ENCODE measurements around the gene FCHO2. TPM values are rescaled to one million over a fixed set of nuclear protein-coding genes. Genes with fewer than 3 reads are reported as not detected.

The FCHO2 gene
- total RNA-seq, 1 donor from 2014 or later = 48.0 TPM

DNA sequence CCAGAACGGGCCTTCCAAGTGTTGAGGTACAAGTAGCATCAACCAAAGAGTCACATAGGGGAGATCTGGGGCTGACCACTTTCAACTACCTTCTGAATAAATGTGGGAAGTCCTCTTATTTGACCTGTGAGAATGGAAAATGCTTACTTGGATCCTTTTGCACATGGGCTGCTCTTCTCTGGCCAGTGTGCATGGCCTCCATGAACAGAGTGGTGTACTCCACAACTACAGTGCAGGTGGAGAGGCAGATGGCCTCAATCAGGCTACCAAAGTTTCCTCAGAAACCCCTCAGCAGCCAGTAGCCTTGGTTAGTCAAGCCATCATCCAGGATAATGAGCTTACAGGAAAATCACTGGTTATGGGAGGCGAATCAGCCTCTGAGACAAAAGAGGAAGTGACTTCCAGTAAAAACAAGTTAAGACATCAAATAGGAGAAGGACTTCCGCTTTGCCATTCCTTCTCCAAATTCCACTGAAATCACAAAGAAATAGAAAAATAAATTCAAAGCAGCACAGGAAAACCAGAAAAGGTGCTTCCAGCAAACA, 18.3 kb upstream of the FCHO2 start:
- Mint-ChIP-seq H3K27me3 (ENCODE audit: unreplicated experiment) (no peaks in the 10 kb centered on the region), H3K27ac (ENCODE audit: unreplicated experiment) (no peak overlapping the region), H3K4me1 (ENCODE audit: unreplicated experiment) (peaks cover 13% of the 10 kb centered on the region), H3K4me3 (ENCODE audit: unreplicated experiment) (no peak overlapping the region), H3K36me3 (ENCODE audit: unreplicated experiment) (no peaks in the 10 kb centered on the region), H3K9me3 (ENCODE audit: unreplicated experiment) (no peaks in the 10 kb centered on the region)
- no peak for DNase-seq (ENCODE audit: extremely low spot score, unreplicated experiment)
- no peak for TF ChIP-seq CTCF (IDR thresholded peaks at IDR 0.05)

- peaks cover 13% of the 10 kb centered on the region for H3K4me1 Mint-ChIP-seq (ENCODE audit: unreplicated experiment)
- H3K27ac Mint-ChIP-seq (ENCODE audit: unreplicated experiment) = no peak overlapping the region
- no peak overlapping the region for H3K4me3 Mint-ChIP-seq (ENCODE audit: unreplicated experiment)
- no peaks in the 10 kb centered on the region for H3K9me3 Mint-ChIP-seq (ENCODE audit: unreplicated experiment)
- H3K27me3 Mint-ChIP-seq (ENCODE audit: unreplicated experiment) = no peaks in the 10 kb centered on the region
- TF ChIP-seq CTCF (IDR thresholded peaks at IDR 0.05) = no peak
- no peaks in the 10 kb centered on the region for H3K36me3 Mint-ChIP-seq (ENCODE audit: unreplicated experiment)
- DNase-seq (ENCODE audit: extremely low spot score, unreplicated experiment) = no peak
These were observed 17.6 kb upstream of the FCHO2 start for GRCh38 chr5:72938206-72938605.

- Mint-ChIP-seq H3K36me3 (ENCODE audit: unreplicated experiment) (no peaks in the 10 kb centered on the region), H3K4me1 (ENCODE audit: unreplicated experiment) (peaks cover 18% of the 10 kb centered on the region), H3K4me3 (ENCODE audit: unreplicated experiment) (no peak overlapping the region), H3K27me3 (ENCODE audit: unreplicated experiment) (no peaks in the 10 kb centered on the region), H3K27ac (ENCODE audit: unreplicated experiment) (no peak overlapping the region), H3K9me3 (ENCODE audit: unreplicated experiment) (no peaks in the 10 kb centered on the region)
- no peak for DNase-seq (ENCODE audit: extremely low spot score, unreplicated experiment)
- no peak for TF ChIP-seq CTCF (IDR thresholded peaks at IDR 0.05)
These were observed 15.8 kb upstream of the FCHO2 start for GRCh38 chr5:72940082-72940481.

- TF ChIP-seq CTCF (IDR thresholded peaks at IDR 0.05) = no peak
- Mint-ChIP-seq H3K9me3 (ENCODE audit: unreplicated experiment) (no peaks in the 10 kb centered on the region), H3K4me3 (ENCODE audit: unreplicated experiment) (no peak overlapping the region), H3K27me3 (ENCODE audit: unreplicated experiment) (no peaks in the 10 kb centered on the region), H3K36me3 (ENCODE audit: unreplicated experiment) (no peaks in the 10 kb centered on the region), H3K27ac (ENCODE audit: unreplicated experiment) (no peak overlapping the region), H3K4me1 (ENCODE audit: unreplicated experiment) (peaks cover 12% of the 10 kb centered on the region)
- no peak for DNase-seq (ENCODE audit: extremely low spot score, unreplicated experiment)
These were observed 12.5 kb upstream of the FCHO2 start for GRCh38 chr5:72943307-72943706.

GRCh38 chr5:72947498-72947897, 8.3 kb upstream of the FCHO2 start:
- H3K4me3 Mint-ChIP-seq (ENCODE audit: unreplicated experiment) = no peak overlapping the region
- no peak for DNase-seq (ENCODE audit: extremely low spot score, unreplicated experiment)
- no peak overlapping the region for H3K27ac Mint-ChIP-seq (ENCODE audit: unreplicated experiment)
- H3K27me3 Mint-ChIP-seq (ENCODE audit: unreplicated experiment) = no peaks in the 10 kb centered on the region
- H3K36me3 Mint-ChIP-seq (ENCODE audit: unreplicated experiment) = no peaks in the 10 kb centered on the region
- peaks cover 19% of the 10 kb centered on the region for H3K4me1 Mint-ChIP-seq (ENCODE audit: unreplicated experiment)
- TF ChIP-seq CTCF (IDR thresholded peaks at IDR 0.05) = no peak
- no peaks in the 10 kb centered on the region for H3K9me3 Mint-ChIP-seq (ENCODE audit: unreplicated experiment)

All from osteocyte (in vitro differentiated cells).